ENCODE measurements around the gene ACP2. TPM values are rescaled to one million over a fixed set of nuclear protein-coding genes. Genes with fewer than 3 reads are reported as not detected.

Gene ACP2
- total and polyA plus RNA-seq, 10 of the 15 experiments (the other 5 are each of a cell fraction or from before 2014, with no cell fraction given) = 0.98 to 11.7 (median 7.4) TPM

DNA sequence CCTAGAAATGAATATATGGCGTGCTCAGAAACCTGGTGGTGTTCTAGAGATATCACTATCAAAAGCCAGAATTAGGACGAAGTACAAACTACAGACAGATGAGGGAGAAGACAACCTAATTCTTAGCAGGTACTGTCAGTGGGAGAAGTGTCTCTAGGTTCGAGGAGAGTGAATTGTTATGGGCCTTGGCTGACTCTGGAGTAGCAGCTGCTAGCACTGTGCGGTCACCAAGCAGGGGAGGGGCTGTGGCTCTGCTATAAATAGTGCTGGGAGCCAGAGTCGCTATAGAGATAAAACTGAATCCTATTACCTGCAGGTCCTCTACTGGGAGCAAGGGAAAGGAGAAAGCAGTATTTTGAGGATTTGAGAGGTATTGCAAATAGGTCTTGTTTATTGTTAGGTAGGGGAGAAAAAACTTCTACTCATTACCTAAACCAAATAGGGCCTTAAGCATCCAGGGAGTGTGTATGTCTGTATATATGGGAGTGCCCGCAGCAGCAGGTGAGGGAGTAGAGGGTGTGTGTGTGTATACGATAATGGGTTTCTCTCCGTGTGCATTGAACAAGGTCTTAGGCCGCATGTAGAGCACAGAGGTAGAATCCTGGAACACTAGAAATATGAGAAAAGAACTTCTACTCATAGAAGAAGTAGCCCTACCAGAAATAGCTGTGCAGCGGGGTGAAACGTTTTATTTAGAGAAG lies 23.5 kb upstream of the ACP2 start:
- FAIRE-seq (no peak), ATAC-seq (peak; percentile 8; the same call in 1 of the 3 replicates), DNase-seq (ENCODE audit: low read depth, low spot score) (no peak)
- H3K27me3 ChIP-seq (replicated peaks in 1 of 2; ENCODE audit: control insufficient read depth in 2 of 2, insufficient read depth in 2 of 2, low read length in 1 of 2) = no peaks in the 10 kb centered on the region
- SMC1A ChIA-PET (ENCODE audit: uncharacterized antibody, unreplicated experiment) = interaction anchor here (0.8 to 2.3 kb wide), 11 partner anchors 12 to 140 kb away, joined by 3 to 8 read pairs (median 5); partner anchors contain the start of gene ARFGAP2
- H3K9ac ChIP-seq (ENCODE audit: control insufficient read depth, insufficient read depth, low read length) = no peak overlapping the region
- peaks cover 9 to 13% of the 10 kb centered on the region in 2 experiments; a peak in 3 of 4 replicates for H3K36me3 ChIP-seq (ENCODE audit: control insufficient read depth in 2 of 2, insufficient read depth in 2 of 2, low read length in 1 of 2)
- peaks cover 35% of the 10 kb centered on the region for H3K79me2 ChIP-seq (ENCODE audit: control insufficient read depth, insufficient read depth, low read length)
- CTCF ChIA-PET = interaction anchor here (0.7 to 3.9 kb wide), 14 partner anchors 8 to 582 kb away, joined by 3 to 38 read pairs (median 4); partner anchors contain the start of gene SPI1
- peak overlapping the region; percentile 99 for H3K4me3 ChIP-seq
- POLR2A ChIA-PET = interaction anchor here (0.6 to 1.8 kb wide), 4 partner anchors 23 to 108 kb away, joined by 3 to 6 read pairs (median 4); partner anchors contain the start of genes ACP2 and DDB2
- in situ Hi-C loops (cut with MboI) (no loop called here), intact Hi-C loops (cut with micrococcal nuclease; ENCODE audit: unreplicated experiment) (loop anchor here (2.0 kb wide), 1 partner anchor 137 kb away; the partner anchor contains the start of gene SLC39A13)
- no TSS peak for BruUV-seq (replicated peaks)
- H4K20me1 ChIP-seq (ENCODE audit: control insufficient read depth, insufficient read depth) = no peaks in the 10 kb centered on the region
- TF ChIP-seq RUNX3 (IDR thresholded peaks at IDR 0.05; ENCODE audit: low read length) = peak; percentile 67
- 0 out of 2 replicates have a peak, but pooled peaks have one; percentile 30 for TF ChIP-seq TCF12 (IDR thresholded peaks at IDR 0.05; ENCODE audit: low read depth, low read length)
- TF ChIP-seq KLF5 (IDR thresholded peaks at IDR 0.05; ENCODE audit: partially characterized antibody) = no peak
- TF ChIP-seq SPI1 (IDR thresholded peaks at IDR 0.05; ENCODE audit: borderline replicate concordance, insufficient read depth, low read depth, low read length) = no peak
- 0 out of 2 replicates have a peak, but pooled peaks have one; percentile 13 for TF ChIP-seq MXI1 (IDR thresholded peaks at IDR 0.05; ENCODE audit: low read depth, low read length)
- H3K9me3 ChIP-seq (replicated peaks; ENCODE audit: control insufficient read depth, insufficient read depth, low read length) = no peaks in the 10 kb centered on the region
- H3K27ac ChIP-seq (ENCODE audit: control insufficient read depth, insufficient read depth) = no peak overlapping the region
- peak overlapping the region; percentile 98 for H3K4me2 ChIP-seq (ENCODE audit: control insufficient read depth, insufficient read depth)
- 7% methylated on average over 11 of the region's 11 CpGs for WGBS (ENCODE audit: insufficient coverage, insufficient replicate concordance, low lambda C conversion rate, missing lambda C conversion rate)
- H3K4me1 ChIP-seq (ENCODE audit: control insufficient read depth, insufficient read depth, low read length) = peaks cover 13% of the 10 kb centered on the region
- H2AFZ ChIP-seq (ENCODE audit: control insufficient read depth, low read depth, low read length) = no peak overlapping the region
- RAD21 ChIA-PET (ENCODE audit: unreplicated experiment) = interaction anchor here (0.7 to 2.1 kb wide), 11 partner anchors 12 to 137 kb away, joined by 3 to 15 read pairs (median 4); partner anchors contain the start of genes ACP2 and DDB2

Data from GM12878 (cell line).